Measurements from ENCODE around the gene BMP2K.
"Not testable (repeated sequence)": the region's sequence is repeated elsewhere in the genome, so short reads cannot be mapped to it uniquely, and the experiment has no call there.

BMP2K gene

GRCh38 chr4:78796526-78796925, 20.4 kb downstream of the BMP2K start:
- no peak for DNase-seq

GRCh38 chr4:78797777-78798284, 21.7 kb downstream of the BMP2K start:
- no peak for DNase-seq

- DNase-seq, result no peak
Observed at GRCh38 chr4:78799551-78800495, 23.7 kb downstream of the BMP2K start.

GRCh38 chr4:78800965-78801364, 24.8 kb downstream of the BMP2K start:
- no peak for DNase-seq

GRCh38 chr4:78803983-78804382, 27.8 kb downstream of the BMP2K start:
- no peak for DNase-seq

- no peak for DNase-seq
Observed at GRCh38 chr4:78806943-78807460, 30.9 kb downstream of the BMP2K start.

GRCh38 chr4:78809295-78809694, 33.1 kb downstream of the BMP2K start:
- DNase-seq, result no peak

GRCh38 chr4:78809928-78810835, 34.0 kb downstream of the BMP2K start:
- no peak for DNase-seq

- no peak for DNase-seq
Observed at GRCh38 chr4:78811034-78811433, 34.9 kb downstream of the BMP2K start.

GRCh38 chr4:78818530-78819079, 42.5 kb downstream of the BMP2K start:
- DNase-seq, result no peak

- no peak for DNase-seq
Observed at GRCh38 chr4:78824001-78824400, 47.9 kb downstream of the BMP2K start.

- DNase-seq, result no peak
Observed at GRCh38 chr4:78827191-78827590, 51.0 kb downstream of the BMP2K start.

- no peak for DNase-seq
Observed at GRCh38 chr4:78829296-78829695, 53.1 kb downstream of the BMP2K start.

GRCh38 chr4:78839676-78840075, 63.5 kb downstream of the BMP2K start:
- not testable (repeated sequence) for DNase-seq

GRCh38 chr4:78840286-78840685, 64.1 kb downstream of the BMP2K start:
- DNase-seq, result not testable (repeated sequence)

- no peak for DNase-seq
Observed at GRCh38 chr4:78845472-78845871, 69.3 kb downstream of the BMP2K start.

- no peak for DNase-seq
Observed at GRCh38 chr4:78846258-78846657, 70.1 kb downstream of the BMP2K start.

- no peak for DNase-seq
Observed at GRCh38 chr4:78862314-78862737, 86.2 kb downstream of the BMP2K start.

- no peak for DNase-seq
Observed at GRCh38 chr4:78863254-78863869, 87.2 kb downstream of the BMP2K start.

- DNase-seq, result no peak
Observed at GRCh38 chr4:78863991-78864390, 87.8 kb downstream of the BMP2K start.

- no peak for DNase-seq
Observed at GRCh38 chr4:78864405-78865024, 88.4 kb downstream of the BMP2K start.

- no peak for DNase-seq
Observed at GRCh38 chr4:78865451-78865850, 89.3 kb downstream of the BMP2K start.
